ENCODE data around the gene IGSF23. TPM values are rescaled to one million over a fixed set of nuclear protein-coding genes. Genes with fewer than 3 reads are reported as not detected.

The IGSF23 gene
- total RNA-seq, 1 experiment from 2014 or later = not detected

Other genes starting within 250 kb of the IGSF23 start
- gene ZNF285, start 212.0 kb upstream of the IGSF23 start, total RNA-seq (2014; rRNA removed; shearing (Covaris generic)) = 2.2 and 4.6 TPM in 2 replicates
- 0.03 and 0.18 TPM in 2 replicates for gene ZNF229, start 165.1 kb upstream of the IGSF23 start, total RNA-seq (2014; rRNA removed; shearing (Covaris generic))
- 7.1 and 8.7 TPM in 2 replicates for gene ZNF180, start 113.0 kb upstream of the IGSF23 start, total RNA-seq (2014; rRNA removed; shearing (Covaris generic))
- not detected in 2 replicates for gene CEACAM20, start 83.9 kb upstream of the IGSF23 start, total RNA-seq (2014; rRNA removed; shearing (Covaris generic))
- 42.3 and 49.0 TPM in 2 replicates for gene PVR, start 30.3 kb downstream of the IGSF23 start, total RNA-seq (2014; rRNA removed; shearing (Covaris generic))
- gene CEACAM19, start 57.9 kb downstream of the IGSF23 start, total RNA-seq (2014; rRNA removed; shearing (Covaris generic)) = 0.17 and 1.1 TPM in 2 replicates
- gene CEACAM16, start 85.6 kb downstream of the IGSF23 start, total RNA-seq (2014; rRNA removed; shearing (Covaris generic)) = not detected in 2 replicates
- 7.3 and 8.3 TPM in 2 replicates for gene BCL3, start 135.1 kb downstream of the IGSF23 start, total RNA-seq (2014; rRNA removed; shearing (Covaris generic))
- gene CBLC, start 164.3 kb downstream of the IGSF23 start, total RNA-seq (2014; rRNA removed; shearing (Covaris generic)) = 15.3 and 16.3 TPM in 2 replicates
- 23.9 and 24.2 TPM in 2 replicates for gene BCAM, start 195.5 kb downstream of the IGSF23 start, total RNA-seq (2014; rRNA removed; shearing (Covaris generic))
- 152 and 207 TPM in 2 replicates for gene NECTIN2, start 232.7 kb downstream of the IGSF23 start, total RNA-seq (2014; rRNA removed; shearing (Covaris generic))